NAMALWA (cell line): ENCODE measurements around the gene ALG1L2.
A peak's percentile ranks its signal among the peaks of the same experiment; 100 is the strongest.
"Not testable (repeated sequence)": the region's sequence is repeated elsewhere in the genome, so short reads cannot be mapped to it uniquely, and the experiment has no call there.

Source experiments
- DNase-seq: peaks from one replicate; pipeline ENCODE4 v3.0.0-alpha.2; 2015; ENCODE audit warnings: low spot score

ALG1L2 gene, protein sequence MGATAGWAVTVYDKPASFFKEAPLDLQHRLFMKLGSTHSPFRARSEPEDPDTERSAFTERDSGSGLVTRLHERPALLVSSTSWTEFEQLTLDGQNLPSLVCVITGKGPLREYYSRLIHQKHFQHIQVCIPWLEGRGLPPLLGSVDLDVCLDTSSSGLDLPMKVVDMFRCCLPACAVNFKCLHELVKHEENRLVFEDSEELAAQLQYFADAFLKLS

DNA sequence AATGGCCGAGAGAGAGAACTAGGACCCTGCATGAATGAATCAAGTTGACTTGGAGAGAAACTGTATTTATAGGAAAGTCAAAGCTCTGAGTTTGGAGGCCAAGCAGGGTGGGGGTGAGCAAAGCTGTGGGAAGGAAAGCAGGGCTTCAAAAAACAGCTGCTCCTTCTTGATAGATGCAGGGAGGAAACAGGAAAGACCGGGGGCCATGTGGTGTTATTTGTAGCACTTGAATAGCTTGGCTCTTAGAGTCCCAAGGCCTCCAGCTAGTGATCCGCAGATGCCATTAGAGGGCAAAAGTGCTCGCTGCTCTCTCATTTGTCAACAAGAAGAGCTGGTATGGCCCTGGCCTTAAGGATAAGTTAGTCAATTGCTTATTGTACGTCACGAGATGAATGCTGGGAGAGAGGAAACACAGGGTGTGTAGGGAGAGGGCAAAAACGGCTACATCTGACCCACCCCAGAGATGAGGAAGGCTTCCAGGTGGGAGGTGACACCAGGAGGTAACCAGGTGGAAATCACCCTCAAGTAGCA lies at the start of gene ALG1L2:
Gene ALG1L2 (plus strand): TSS at position 481 of the 531 bp plus-strand sequence. CDS start 186 bp downstream, outside the sequence.
- no peak for DNase-seq

DNA sequence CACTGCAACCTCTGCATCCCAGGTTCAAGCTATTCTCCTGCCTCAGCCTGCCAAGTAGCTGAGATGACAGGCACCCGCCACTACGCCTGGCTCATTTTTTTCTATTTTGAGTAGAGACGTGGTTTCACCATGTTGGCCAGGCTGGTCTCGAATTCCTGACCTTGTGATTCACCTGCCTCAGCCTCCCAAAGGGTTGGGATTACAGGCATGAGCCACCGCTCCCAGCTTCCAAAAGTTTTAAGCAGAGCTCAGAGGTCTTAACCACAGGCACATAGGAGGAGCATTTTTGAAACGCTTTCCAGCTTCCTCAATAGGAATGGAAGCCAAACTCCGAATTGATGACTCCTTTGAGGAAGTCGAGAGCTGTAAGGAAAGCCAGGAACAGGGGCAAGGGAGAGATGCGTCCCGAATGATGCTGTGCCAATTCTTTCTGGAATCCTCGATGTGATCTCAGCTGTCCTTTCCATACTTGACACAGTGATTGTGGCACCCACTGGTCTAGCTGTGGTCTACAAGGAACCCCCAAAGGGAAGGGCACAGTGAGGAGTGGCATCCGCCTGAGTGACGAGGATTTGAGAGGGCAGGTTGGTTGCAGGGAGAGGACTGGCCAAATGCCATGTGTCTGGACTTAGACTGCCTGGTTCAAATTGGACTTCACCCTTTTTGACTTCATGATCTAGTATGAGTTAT lies 44.4 kb upstream of the ALG1L2 start:
- DNase-seq = not testable (repeated sequence)

DNA sequence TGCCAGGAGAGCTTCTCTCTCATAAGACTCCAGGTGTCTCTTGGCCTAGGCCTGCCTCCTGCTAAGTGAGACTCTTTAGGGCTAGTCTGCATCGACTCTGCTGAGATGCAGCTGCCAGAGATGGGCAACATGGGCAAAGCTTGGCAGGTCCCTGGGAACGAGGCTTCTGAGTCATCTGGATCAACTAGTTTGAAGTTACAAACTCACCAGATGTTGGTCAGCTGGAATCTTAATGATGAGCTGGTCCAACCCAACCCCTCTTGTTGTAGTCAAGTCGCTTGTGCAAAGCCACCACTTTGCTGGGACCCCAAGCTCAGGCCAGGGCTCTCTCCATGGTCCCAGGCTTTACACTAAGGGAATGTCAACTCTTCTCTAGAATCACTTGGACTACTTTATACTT lies 38.9 kb upstream of the ALG1L2 start:
- not testable (repeated sequence) for DNase-seq

DNA sequence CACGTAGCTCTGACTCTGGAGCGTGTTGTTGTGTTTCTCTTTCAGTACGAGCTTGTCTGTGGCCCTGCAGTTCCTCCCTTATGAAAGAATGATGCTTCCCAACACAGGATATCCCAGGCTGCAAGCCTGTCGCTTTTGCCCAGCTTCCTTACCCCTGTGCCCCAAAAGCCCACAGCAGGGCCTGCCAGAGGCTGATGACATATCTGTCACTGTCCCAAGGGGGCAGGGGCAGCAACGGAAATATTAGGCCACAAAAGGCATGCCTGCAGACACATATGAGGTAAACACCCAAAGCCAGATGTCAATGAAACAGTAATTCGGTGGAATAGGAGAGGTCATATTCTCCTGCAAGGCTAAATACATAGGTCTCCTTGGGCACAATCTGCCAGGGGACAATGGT lies 38.0 kb upstream of the ALG1L2 start:
- peak; percentile 50 for DNase-seq

DNA sequence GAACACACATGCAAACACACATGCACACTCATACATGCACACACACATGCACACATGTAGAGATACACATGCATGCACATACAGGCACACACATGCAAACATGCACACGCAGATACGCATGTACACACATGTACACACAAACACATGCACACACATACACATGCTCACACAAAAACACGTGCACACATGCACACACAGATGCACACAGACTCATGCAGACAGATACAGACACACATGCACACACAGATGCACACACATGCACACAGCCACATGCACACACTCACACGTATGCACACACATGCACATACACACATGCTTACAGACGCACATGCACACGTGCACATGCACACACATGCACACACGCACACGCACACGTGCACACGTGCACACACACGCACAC lies 37.3 kb upstream of the ALG1L2 start:
- no peak for DNase-seq

DNA sequence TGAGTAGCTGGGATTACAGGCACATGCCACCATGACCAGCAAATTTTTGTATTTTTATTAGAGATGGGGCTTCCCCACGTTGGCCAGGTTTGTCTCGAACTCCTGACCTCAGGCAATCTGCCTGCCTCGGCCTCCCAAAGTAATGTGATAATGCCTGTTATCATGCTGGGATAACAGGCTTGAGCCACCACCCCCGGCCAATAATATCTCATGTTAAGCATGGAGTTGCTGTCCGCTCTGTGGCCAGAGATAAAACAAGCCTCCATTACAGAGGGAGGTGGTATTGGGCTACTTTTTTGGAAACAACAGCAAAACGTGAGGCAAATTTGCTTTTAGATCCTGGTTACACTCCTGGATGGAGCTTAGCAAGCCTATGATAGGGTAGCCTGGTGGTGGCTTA lies 32.9 kb upstream of the ALG1L2 start:
- no peak for DNase-seq

DNA sequence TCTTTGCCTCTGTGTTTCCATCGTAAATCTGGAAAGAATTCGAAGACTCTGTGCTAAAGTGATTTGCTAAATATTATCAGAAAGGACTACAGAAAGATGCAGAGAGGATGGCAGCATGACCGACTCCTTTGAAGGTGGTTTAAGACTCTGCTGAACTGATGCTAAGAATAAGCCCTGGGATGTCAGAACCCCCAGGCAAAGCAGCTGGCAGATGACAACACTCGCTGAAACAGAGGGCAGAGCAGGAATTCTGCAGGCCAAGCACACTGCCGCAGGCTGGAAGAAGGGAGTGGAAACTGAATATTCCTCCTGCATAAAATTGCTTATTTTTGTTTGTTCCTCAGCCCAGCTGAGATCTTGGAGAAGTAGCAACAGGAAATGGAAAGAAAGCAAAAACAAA lies 29.3 kb upstream of the ALG1L2 start:
- not testable (repeated sequence) for DNase-seq

DNA sequence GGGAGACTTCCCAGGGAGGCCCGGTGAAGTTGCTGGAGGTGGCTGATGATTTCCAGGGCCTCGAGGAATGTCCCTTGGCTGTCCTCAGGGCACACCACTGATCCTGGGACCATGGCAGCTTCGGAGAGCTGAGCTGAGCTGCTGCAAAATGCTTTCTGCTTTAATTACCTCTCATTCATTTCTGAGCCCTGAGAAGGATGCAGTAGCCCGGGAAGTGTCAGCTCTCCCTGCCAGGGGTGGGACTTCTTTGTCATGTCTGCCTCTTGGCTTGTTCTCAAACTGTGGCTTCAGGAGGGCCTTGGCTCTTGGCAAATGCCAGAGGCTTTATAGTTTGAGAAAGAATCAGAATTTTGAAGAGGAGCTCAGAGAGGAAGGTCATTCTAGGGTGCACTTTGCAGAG lies 28.7 kb upstream of the ALG1L2 start:
- not testable (repeated sequence) for DNase-seq

DNA sequence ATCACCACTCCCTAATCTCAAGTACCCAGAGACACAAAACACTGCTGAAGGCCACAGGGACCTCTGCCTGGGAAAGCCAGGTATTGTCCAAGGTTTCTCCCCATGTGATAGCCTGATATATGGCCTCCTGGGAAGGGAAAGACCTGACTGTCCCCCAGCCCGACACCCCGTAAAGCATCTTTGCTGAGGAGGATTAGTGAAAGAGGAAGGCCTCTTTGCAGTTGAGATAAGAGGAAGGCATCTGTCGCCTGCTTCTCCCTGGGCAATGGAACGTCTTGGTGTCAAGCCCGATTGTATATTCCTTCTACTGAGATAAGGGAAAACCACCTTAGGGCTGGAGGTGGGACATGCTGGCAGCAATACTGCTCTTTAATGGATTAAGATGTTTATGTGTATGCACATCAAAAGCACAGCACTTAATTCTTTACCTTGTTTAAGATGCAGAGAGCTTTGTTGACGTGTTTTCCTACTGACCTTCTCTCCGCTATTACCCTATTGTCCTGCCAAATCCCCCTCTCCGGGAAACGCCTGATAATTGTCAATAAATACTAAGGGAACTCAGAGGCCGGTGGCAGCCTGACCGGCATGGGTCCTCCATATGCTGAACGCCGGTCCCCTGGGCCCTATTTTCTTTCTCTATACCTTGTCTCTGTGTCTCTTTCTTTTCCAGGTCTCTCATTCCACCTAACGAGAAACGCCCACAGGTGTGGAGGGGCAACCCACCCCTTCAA lies 23.9 kb upstream of the ALG1L2 start:
- DNase-seq = not testable (repeated sequence)

DNA sequence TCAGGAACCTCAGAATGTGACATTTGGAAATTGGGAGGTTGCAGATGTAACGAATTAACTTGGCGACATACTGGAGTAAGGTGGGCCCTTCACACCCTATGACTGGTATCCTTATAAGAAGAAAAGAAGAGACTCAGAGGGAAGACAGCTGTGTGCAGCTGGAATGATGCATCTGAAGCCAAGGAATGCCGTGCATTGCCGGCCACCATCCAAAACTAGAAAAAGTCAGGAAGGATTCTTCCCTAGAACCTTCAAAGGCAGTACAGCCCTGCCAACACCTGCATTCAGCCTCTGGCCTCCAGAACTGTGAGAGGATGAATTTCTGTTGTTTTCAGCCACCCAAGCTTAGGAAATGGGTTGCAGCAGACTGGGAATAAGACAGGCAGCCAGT lies 23.4 kb upstream of the ALG1L2 start:
- not testable (repeated sequence) for DNase-seq

DNA sequence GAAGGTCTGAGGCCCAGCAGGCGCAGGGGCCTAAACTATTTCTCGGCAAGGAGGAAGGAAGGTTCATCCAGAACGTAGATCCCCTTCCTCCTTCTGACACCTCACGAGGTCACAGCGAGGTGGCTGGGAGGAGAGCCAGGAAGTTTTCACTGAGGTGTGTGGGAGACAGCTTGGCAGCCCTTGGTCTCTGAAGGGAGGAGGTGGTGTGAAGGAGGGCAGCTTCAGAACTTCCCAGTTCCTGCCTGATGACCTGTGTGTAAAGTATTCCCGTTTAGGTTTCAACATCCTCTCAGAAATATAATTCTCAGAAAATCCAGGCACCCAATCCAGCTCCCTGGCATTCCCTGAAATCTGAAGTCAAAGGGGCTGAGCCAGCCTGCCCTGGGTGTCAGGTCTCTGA lies 22.9 kb upstream of the ALG1L2 start:
- not testable (repeated sequence) for DNase-seq

DNA sequence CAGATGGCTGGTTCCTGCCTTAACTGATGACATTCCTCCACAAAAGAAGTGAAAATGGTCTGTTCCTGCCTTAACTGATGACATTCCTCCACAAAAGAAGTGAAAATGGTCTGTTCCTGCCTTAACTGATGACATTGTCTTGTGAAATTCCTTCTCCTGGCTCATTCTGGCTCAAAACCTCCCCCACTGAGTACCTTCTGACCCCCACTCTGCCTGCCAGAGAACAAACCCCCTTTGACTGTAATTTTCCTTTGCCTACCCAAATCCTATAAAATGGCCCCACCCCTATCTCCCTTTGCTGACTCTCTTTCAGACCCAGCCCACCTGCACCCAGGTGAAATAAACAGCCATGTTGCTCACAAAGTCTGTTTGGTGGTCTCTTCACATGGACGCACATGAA lies 22.5 kb upstream of the ALG1L2 start:
- DNase-seq = not testable (repeated sequence)

DNA sequence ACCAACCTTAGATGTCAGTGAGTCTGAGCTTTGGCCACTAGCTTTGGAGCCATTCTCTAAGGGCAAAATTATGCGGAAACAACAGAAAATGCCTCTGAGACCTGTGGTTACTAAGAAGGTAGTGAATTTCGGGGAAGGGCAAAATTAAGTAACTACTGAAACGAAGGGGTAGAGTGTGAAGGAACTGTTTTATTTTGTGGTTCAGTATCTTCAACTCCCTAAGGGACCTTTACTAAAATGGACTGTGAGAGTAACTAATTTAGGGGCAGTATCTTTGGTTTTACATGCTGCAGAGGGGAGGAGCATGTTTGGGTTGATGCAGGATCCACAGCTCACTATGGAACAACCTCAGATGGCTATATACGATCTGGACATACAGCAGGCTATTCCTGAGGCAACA lies 8.0 kb upstream of the ALG1L2 start:
- DNase-seq = no peak

DNA sequence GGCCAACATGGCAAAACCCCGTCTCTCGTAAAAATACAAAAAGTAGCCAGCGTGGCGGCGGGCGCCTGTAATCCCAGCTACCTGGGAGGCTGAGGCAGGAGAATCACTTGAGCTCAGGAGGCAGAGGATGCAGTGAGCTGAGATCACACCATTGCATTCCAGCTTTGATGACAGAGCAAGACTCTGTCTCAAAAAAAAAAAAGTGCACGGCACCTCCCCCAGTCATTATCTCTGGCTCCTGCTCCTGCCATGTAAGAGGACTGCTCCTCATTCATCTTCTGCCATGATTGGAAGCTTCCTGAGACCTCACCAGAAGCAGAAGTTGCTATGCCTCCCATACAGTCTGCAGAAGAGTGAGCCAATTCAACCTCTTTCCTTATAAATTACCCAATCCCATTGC lies 4.0 kb upstream of the ALG1L2 start:
- DNase-seq = no peak

DNA sequence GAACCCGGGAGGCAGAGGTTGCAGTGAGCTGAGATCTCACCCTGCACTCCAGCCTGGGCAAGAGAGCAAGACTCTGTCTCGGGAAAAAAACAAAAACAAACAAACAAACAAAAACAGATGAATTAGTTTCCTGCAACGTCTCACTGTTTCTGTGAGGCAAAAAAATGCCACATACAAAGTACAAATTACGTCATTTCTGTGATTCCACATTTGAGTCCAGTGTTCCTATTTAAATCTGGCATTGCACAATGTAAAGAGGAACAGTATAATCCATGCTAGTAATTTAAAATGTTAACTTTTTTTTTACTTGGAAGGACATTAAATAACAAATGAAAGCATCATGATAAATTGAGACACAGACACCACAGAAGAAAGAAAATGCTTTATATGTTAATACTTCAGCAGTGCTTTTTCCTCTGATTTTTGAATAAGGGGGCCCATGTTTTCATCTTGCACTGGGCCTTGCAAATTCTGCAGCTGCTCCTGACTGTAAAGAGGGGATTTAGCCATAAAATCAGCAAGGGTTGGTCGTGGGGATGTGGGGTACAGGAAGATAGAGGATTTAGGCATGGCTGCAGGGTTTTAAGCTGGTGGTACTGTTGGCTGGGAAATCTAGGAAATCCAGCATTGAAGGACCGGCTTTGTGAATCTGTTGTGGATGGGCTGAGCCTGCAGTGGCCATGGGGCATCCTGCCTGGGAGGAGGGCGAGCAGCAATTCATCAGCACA lies 1.9 kb downstream of the ALG1L2 start:
- DNase-seq = not testable (repeated sequence)

DNA sequence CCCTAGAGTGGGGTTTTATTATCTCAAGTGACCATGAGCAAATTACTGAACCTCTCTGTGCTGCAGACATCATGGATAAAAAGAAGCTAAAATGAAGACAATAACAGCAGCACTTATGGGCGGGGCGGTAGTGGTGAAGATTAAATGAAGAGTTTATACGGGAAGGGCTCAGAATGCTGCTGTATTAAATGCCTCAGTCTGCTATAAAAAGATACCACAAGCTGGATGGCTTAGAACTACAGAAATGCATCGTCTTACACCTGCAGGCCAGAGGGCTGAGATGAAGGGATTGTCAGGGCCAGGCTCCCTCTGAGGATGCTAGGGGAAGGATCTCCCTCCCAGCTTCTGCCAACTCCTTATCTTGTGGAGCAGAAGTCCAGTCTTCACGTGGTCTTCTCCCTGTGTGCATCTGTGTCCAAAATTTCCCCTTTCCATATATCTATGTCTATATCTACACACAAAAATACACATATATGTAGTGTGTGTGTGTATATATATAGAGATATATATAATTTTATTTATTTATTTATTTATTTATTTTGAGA lies 2.9 kb downstream of the ALG1L2 start:
- no peak for DNase-seq

DNA sequence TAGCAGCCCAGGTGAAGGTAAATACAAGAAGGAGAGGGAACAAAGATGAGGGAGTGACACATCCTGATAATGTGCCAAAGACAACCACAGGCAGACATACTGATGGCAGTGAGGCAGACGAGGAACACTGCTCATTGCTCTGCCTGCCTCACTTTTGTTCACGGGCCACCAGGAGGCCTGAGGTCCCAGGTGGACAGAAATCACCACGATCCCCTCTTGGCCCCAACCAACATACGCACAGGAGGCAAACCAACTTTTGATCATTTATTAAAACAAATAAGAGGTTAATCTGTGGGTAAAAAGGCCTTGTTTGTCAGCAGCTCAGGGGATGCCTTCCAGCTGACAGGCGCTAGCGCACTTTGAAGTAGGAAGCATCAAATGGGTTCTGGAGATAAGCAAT lies 4.2 kb downstream of the ALG1L2 start:
- DNase-seq = no peak

DNA sequence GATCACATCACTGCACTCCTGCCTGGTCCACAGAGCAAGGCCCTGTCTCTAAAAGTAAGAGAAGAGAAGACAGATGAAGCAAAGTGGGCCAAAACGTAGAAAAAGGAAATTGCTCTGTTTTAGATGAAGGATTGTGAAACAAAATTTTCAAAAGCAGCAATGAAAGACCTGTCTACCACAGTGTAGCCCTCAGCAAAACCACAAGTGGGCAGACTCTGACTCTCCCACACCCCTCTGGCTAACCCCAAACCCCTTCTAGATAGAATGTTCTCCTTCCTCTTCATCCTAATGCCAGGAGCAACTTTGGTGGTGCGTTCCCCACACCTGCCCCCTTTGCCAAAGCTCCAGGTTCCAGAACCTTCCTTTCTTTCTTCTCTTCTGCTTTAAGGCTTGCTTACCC lies 5.0 kb downstream of the ALG1L2 start:
- DNase-seq = not testable (repeated sequence)

DNA sequence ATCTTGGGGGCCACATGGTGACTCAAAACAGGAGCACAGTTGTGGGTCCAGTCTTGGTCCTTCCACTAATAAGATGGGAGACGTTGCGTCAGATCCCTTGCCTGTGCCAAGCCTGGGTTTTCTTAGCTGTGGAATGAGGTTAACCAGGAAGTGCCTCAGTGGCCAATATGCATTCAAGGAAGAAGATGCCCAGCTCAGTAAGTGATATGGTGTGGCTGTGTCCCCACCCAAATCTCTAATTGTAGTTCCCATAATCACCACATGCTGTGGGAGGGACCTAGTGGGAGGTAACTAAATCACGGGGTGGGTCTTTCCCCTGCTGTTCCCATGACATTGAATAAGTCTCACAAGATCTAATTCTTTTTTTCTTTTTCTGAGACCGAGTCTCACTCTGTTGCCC lies 6.4 kb downstream of the ALG1L2 start:
- peak; percentile 40 for DNase-seq

DNA sequence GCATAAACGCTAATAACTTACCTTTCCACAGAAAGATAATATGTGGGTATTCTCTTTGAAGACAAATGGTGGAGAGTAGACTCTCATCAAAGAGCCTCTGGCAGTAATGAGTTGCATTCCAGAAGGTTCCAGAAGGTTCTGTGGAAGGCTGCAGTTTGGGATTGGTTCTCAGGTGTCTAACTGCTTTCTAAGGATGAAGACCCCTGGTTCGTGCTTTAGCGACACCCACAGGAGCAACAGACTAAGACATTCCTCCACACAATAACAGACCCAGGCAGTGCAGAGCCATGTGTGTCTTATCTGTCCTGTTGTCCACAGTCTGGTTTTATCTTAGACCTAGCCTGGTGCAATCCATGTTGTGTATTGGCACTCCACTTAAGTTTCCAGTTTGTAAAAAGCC lies 9.1 kb downstream of the ALG1L2 start:
- not testable (repeated sequence) for DNase-seq

DNA sequence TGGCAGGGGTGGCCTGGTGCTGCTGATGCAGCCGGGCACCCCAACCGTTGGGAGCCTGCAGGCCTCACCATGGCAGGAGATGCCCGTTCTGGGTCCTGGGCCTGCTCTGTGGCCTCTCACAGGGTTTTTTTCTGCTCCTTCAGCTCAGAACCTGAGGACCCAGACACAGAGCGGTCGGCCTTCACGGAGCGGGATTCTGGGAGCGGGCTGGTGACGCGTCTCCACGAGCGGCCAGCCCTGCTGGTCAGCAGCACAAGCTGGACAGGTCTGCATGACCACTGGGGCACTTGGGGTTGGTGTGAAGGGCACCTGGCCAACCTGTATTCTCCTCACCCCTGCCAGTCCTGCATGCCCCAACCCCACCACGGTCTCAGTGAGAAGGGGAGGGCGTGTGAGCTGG lies 10.3 kb downstream of the ALG1L2 start:
- no peak for DNase-seq
